Panc1 (cell line): ENCODE results near the gene SYT9. TPM values are rescaled to one million over a fixed set of nuclear protein-coding genes. Genes with fewer than 3 reads are reported as not detected.

Experiments used
- ATAC-seq: fragments of 200-7000 bp; cut with Tn5 transposase; 2 replicates; pipeline ENCODE4 v1.9.1; 2020; ENCODE audit warnings: mild to moderate bottlenecking, moderate library complexity
- BruUV-seq: library from RNA; stranded (reverse); fragments of 400-500 nt; replicated peaks from 2 replicates; lab custom pipeline; 2021; lab: Mats Ljungman, UMichigan
- CTCF ChIA-PET: fragments of 300-600 bp; sonication (Branson Sonifier 250); formaldehyde crosslinking; loops from one replicate; lab custom pipeline; 2022; ENCODE audit warnings: antibody characterized with exemption; lab: Charles Lee
- POLR2A ChIA-PET: fragments of 300-600 bp; sonication (Branson Sonifier 250); formaldehyde crosslinking; loops from one replicate; lab custom pipeline; 2022; ENCODE audit warnings: antibody characterized with exemption; lab: Charles Lee
- DNase-seq: peaks from one replicate; pipeline ENCODE4 v3.0.0-alpha.2; 2010; ENCODE audit warnings: low read depth, low spot score
- H3K27ac ChIP-seq: 2 replicates; pipeline ENCODE4 v1.5.1; 2011; ENCODE audit warnings: mild to moderate bottlenecking, low read length, inconsistent platforms
- H3K27me3 ChIP-seq: fragments of 200-500 bp; sonication (Bioruptor generic); 2 replicates; pipeline ENCODE4 v1.6.0; 2014; ENCODE audit warnings: low read length, inconsistent platforms; ENCODE audit not compliant: control insufficient read depth, insufficient read depth
- H3K36me3 ChIP-seq: fragments of 200-500 bp; sonication (Bioruptor generic); 2 replicates; pipeline ENCODE4 v1.5.1; 2014; ENCODE audit warnings: inconsistent platforms, mild to moderate bottlenecking, low read length, moderate library complexity; ENCODE audit not compliant: control insufficient read depth, insufficient read depth
- H3K4me1 ChIP-seq: 2 replicates; pipeline ENCODE4 v1.5.1; 2011; ENCODE audit warnings: inconsistent platforms, mild to moderate bottlenecking, low read length, moderate library complexity; ENCODE audit not compliant: control insufficient read depth, insufficient read depth
- H3K4me3 ChIP-seq, 2 experiments: 2 replicates each; pipeline ENCODE4 v1.5.1; 2011 to 2012; ENCODE audit warnings: low read depth in 2 of 2, low read length in 2 of 2, mild to moderate bottlenecking in 2 of 2, inconsistent platforms in 1 of 2, moderate library complexity in 1 of 2
- H3K9me3 ChIP-seq: fragments of 200-500 bp; sonication (Bioruptor generic); 2 replicates; pipeline ENCODE4 v1.5.1; 2014; ENCODE audit warnings: low read depth, mild to moderate bottlenecking, inconsistent platforms, low read length, moderate library complexity; ENCODE audit not compliant: control insufficient read depth, insufficient read depth
- POLR2AphosphoS5 ChIP-seq: IDR thresholded peaks from 2 replicates; pipeline ENCODE4 v1.6.1; 2012; ENCODE audit warnings: mild to moderate bottlenecking, low read depth, low read length, moderate library complexity
- SIN3A ChIP-seq: IDR thresholded peaks from 2 replicates; pipeline ENCODE4 v1.6.1; 2012; ENCODE audit warnings: low read depth, mild to moderate bottlenecking, low read length, moderate library complexity, borderline replicate concordance; ENCODE audit not compliant: insufficient read depth
- TCF7L2 ChIP-seq: IDR thresholded peaks from 2 replicates; pipeline ENCODE4 v1.6.1; 2011; ENCODE audit warnings: mild to moderate bottlenecking, low read depth, low read length, inconsistent platforms
- in situ Hi-C: cut with HindIII; loops from 2 replicates; pipeline ENCODE4 v1.10.0; 2016; ENCODE audit warnings: low sequenced_read_pairs, low pct_unique_long_range_greater_than_20kb
- intact Hi-C: fragments of 100-400 bp; cut with micrococcal nuclease; formaldehyde crosslinking; loops from one replicate; pipeline ENCODE4 v1.10.0; 2022; ENCODE audit not compliant: unreplicated experiment
- total RNA-seq: library from RNA; stranded (reverse); gene quantifications from one replicate; pipeline ENCODE4 v1.2.1, GENCODE V29; 2021; ENCODE audit not compliant: unreplicated experiment
- TF ChIP-seq, protein P1 (sequence below), 2 experiments: IDR thresholded peaks; 2 replicates each; pipeline ENCODE4 v1.6.1; 2011 to 2012; ENCODE audit warnings: low read depth in 2 of 2, control low read depth in 1 of 2, low read length in 1 of 2, mild to moderate bottlenecking in 1 of 2, moderate library complexity in 1 of 2; ENCODE audit not compliant: insufficient read depth in 1 of 2
- TF ChIP-seq, protein P2 (sequence below): fragments of 450-650 bp; IDR thresholded peaks from 2 replicates; pipeline ENCODE4 v1.5.1; 2017; ENCODE audit warnings: mild to moderate bottlenecking

The SYT9 gene
- total RNA-seq, 1 experiment from 2014 or later = 3.7 TPM

DNA sequence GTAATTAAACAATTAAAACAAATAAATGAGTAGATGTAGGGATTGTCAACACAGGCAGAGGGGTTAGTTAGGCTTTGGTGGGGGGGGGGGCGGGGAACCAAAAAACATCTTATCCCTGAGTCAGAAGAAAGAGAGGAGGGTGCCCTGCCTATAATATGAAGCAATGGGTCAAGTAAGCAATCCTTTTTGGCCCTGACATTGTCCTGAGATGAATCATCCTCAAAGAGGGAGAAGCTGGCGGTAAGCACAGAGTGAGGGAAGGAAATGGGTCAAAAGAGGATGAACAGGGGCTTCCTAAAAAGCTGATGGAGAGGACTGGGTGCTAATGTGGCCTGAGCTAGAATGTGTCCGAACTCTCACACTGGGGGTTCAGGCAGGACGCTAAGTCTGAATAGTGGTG is 238.3 kb downstream of the SYT9 start:
- ChIA-PET CTCF (no interaction called here), POLR2A (no interaction called here)
- H3K27me3 ChIP-seq = peaks cover 14% of the 10 kb centered on the region; the same call in 1 of the 2 replicates
- no peaks in the 10 kb centered on the region for H3K9me3 ChIP-seq
- no peaks in the 10 kb centered on the region for H3K36me3 ChIP-seq
- DNase-seq (no peak), ATAC-seq (no peak)
- H3K27ac ChIP-seq = no peak overlapping the region
- in situ Hi-C loops (no loop called here), intact Hi-C loops (no loop called here)
- no TSS peak for BruUV-seq
- no peaks in the 10 kb centered on the region for H3K4me1 ChIP-seq
- H3K4me3 ChIP-seq = no peak overlapping the region
- TF ChIP-seq TCF7L2 (no peak), SIN3A (no peak), POLR2AphosphoS5 (no peak)
- TF ChIP-seq, protein P1, sequence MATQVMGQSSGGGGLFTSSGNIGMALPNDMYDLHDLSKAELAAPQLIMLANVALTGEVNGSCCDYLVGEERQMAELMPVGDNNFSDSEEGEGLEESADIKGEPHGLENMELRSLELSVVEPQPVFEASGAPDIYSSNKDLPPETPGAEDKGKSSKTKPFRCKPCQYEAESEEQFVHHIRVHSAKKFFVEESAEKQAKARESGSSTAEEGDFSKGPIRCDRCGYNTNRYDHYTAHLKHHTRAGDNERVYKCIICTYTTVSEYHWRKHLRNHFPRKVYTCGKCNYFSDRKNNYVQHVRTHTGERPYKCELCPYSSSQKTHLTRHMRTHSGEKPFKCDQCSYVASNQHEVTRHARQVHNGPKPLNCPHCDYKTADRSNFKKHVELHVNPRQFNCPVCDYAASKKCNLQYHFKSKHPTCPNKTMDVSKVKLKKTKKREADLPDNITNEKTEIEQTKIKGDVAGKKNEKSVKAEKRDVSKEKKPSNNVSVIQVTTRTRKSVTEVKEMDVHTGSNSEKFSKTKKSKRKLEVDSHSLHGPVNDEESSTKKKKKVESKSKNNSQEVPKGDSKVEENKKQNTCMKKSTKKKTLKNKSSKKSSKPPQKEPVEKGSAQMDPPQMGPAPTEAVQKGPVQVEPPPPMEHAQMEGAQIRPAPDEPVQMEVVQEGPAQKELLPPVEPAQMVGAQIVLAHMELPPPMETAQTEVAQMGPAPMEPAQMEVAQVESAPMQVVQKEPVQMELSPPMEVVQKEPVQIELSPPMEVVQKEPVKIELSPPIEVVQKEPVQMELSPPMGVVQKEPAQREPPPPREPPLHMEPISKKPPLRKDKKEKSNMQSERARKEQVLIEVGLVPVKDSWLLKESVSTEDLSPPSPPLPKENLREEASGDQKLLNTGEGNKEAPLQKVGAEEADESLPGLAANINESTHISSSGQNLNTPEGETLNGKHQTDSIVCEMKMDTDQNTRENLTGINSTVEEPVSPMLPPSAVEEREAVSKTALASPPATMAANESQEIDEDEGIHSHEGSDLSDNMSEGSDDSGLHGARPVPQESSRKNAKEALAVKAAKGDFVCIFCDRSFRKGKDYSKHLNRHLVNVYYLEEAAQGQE (IDR thresholded peaks at IDR 0.05; ENCODE audit: insufficient read depth in 1 of 2, low read depth in 2 of 2, low read length in 1 of 2) = no peak
- TF ChIP-seq, protein P2, sequence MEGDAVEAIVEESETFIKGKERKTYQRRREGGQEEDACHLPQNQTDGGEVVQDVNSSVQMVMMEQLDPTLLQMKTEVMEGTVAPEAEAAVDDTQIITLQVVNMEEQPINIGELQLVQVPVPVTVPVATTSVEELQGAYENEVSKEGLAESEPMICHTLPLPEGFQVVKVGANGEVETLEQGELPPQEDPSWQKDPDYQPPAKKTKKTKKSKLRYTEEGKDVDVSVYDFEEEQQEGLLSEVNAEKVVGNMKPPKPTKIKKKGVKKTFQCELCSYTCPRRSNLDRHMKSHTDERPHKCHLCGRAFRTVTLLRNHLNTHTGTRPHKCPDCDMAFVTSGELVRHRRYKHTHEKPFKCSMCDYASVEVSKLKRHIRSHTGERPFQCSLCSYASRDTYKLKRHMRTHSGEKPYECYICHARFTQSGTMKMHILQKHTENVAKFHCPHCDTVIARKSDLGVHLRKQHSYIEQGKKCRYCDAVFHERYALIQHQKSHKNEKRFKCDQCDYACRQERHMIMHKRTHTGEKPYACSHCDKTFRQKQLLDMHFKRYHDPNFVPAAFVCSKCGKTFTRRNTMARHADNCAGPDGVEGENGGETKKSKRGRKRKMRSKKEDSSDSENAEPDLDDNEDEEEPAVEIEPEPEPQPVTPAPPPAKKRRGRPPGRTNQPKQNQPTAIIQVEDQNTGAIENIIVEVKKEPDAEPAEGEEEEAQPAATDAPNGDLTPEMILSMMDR = no peak

DNA sequence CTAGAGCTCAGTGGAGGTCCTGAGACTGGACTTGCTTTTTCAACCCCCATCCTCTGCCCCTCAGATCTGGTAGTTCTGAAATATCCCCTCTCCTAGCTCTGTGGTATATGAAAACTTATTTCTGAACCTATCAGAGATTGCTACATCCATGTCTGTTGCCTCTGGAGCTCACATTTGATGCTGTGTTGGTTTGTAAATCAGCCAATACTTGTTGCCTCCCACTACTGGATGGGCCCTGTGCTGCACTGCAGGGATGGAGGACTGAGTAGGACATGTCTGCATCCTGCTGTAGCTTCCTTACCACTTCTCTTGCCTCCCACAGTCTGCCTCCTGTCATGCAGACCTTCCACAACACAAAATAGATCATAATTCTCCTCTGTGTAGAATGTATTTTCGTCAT is 238.8 kb downstream of the SYT9 start:
- H3K4me1 ChIP-seq = no peaks in the 10 kb centered on the region
- in situ Hi-C loops (no loop called here), intact Hi-C loops (no loop called here)
- TF ChIP-seq, protein P1 (IDR thresholded peaks at IDR 0.05; ENCODE audit: insufficient read depth in 1 of 2, low read depth in 2 of 2, low read length in 1 of 2) = no peak
- TF ChIP-seq, protein P2 = no peak
- no peak for TF ChIP-seq TCF7L2
- no peak overlapping the region for H3K4me3 ChIP-seq
- ChIA-PET POLR2A (no interaction called here), CTCF (no interaction called here)
- ATAC-seq = no peak
- DNase-seq = no peak
- H3K36me3 ChIP-seq = no peaks in the 10 kb centered on the region
- no peaks in the 10 kb centered on the region for H3K9me3 ChIP-seq
- BruUV-seq = no TSS peak
- H3K27me3 ChIP-seq = peaks cover 14% of the 10 kb centered on the region; the same call in 1 of the 2 replicates
- H3K27ac ChIP-seq = no peak overlapping the region
